CD4-positive, alpha-beta T cell (primary cell): Measurements from ENCODE around the gene MKX. TPM values are rescaled to one million over a fixed set of nuclear protein-coding genes. Genes with fewer than 3 reads are reported as not detected.

ENCODE experiments used
- ATAC-seq: fragments of 200-7000 bp; cut with Tn5 transposase; one replicate; pipeline ENCODE4 v1.10.0; 2022; ENCODE audit warnings: mild to moderate bottlenecking; ENCODE audit not compliant: poor library complexity
- CTCF ChIA-PET: fragments of 350-600 bp; sonication (Branson Sonifier 250); formaldehyde crosslinking; loops from one replicate; lab custom pipeline; 2021; ENCODE audit warnings: antibody characterized with exemption, inconsistent platforms; lab: Charles Lee
- POLR2A ChIA-PET: fragments of 350-600 bp; sonication (Branson Sonifier 250); formaldehyde crosslinking; loops from one replicate; lab custom pipeline; 2021; ENCODE audit warnings: antibody characterized with exemption, inconsistent platforms; lab: Charles Lee
- DNase-seq, 14 experiments: peaks; one replicate each; pipeline ENCODE4 v3.0.0-alpha.2; 2013 to 2020; ENCODE audit warnings: mixed read lengths in 2 of 14
- H3K27ac ChIP-seq, 2 donors: one replicate each; pipeline versions ENCODE4 v1.5.1 to v1.7.0; 2013; ENCODE audit warnings: low read length in 2 of 2, low read depth in 1 of 2, mild to moderate bottlenecking in 1 of 2
- H3K27me3 ChIP-seq, 2 experiments: 1 replicate in 1 of 2; 2 replicates in 1 of 2; pipeline versions ENCODE4 v1.6.1 to v1.7.0; 2013; ENCODE audit warnings: low read length in 2 of 2, control low read depth in 1 of 2, mild to moderate bottlenecking in 1 of 2, moderate library complexity in 1 of 2; ENCODE audit not compliant: insufficient read depth in 2 of 2, control insufficient read depth in 1 of 2
- H3K36me3 ChIP-seq: one replicate; pipeline ENCODE4 v1.6.1; 2013; ENCODE audit warnings: low read length, control low read depth; ENCODE audit not compliant: insufficient read depth
- H3K4me1 ChIP-seq: one replicate; pipeline ENCODE4 v1.6.1; 2013; ENCODE audit warnings: low read length, control low read depth; ENCODE audit not compliant: insufficient read depth
- H3K4me3 ChIP-seq: one replicate; pipeline ENCODE4 v1.5.1; 2013; ENCODE audit warnings: mild to moderate bottlenecking, low read length, moderate library complexity
- H3K9me3 ChIP-seq, 2 experiments: 1 replicate in 1 of 2; 2 replicates in 1 of 2; pipeline versions ENCODE4 v1.6.1 to v1.7.0; 2013; ENCODE audit warnings: low read length in 2 of 2, mild to moderate bottlenecking in 2 of 2, control low read depth in 1 of 2, moderate library complexity in 1 of 2; ENCODE audit not compliant: control insufficient read depth in 1 of 2, insufficient read depth in 1 of 2
- H3K27ac Mint-ChIP-seq: one replicate; pipeline ENCODE4 v1.8.0; 2020; ENCODE audit warnings: mixed read lengths
- H3K27me3 Mint-ChIP-seq: one replicate; pipeline ENCODE4 v1.8.0; 2021; ENCODE audit warnings: mixed read lengths
- H3K36me3 Mint-ChIP-seq: one replicate; pipeline ENCODE4 v1.8.0; 2021; ENCODE audit warnings: low read depth, mixed read lengths
- H3K4me1 Mint-ChIP-seq: one replicate; pipeline ENCODE4 v1.8.0; 2021; ENCODE audit warnings: low read depth, mixed read lengths
- H3K4me3 Mint-ChIP-seq: one replicate; pipeline ENCODE4 v1.8.0; 2020; ENCODE audit warnings: mild to moderate bottlenecking, mixed read lengths
- H3K9me3 Mint-ChIP-seq: one replicate; pipeline ENCODE4 v1.8.0; 2020; ENCODE audit warnings: mixed read lengths
- intact Hi-C, 2 experiments: fragments of 100-400 bp; cut with DNase I in 1 of 2; cut with micrococcal nuclease in 1 of 2; formaldehyde crosslinking; loops; one replicate each; pipeline versions ENCODE4 v1.15.1 to v1.9.0; 2023 to 2025; cut with DNase I, micrococcal nuclease
- total RNA-seq, 174 experiments: library from RNA in 2 of 174; stranded (reverse) in 2 of 174; gene quantifications; one replicate each; pipeline ENCODE4 v1.2.3 and lab custom pipeline; 2021 to 2026
- TF ChIP-seq, protein P1 (sequence below): fragments of 200-600 bp; IDR thresholded peaks from one replicate; pipeline ENCODE4 v1.8.0; 2022; ENCODE audit warnings: antibody characterized with exemption, mild to moderate bottlenecking

MKX gene
- total RNA-seq, 2 experiments from 2014 or later: not detected

GRCh38 chr10:27680691-27681605 is 64.7 kb downstream of the MKX start:
- TF ChIP-seq, protein P1, sequence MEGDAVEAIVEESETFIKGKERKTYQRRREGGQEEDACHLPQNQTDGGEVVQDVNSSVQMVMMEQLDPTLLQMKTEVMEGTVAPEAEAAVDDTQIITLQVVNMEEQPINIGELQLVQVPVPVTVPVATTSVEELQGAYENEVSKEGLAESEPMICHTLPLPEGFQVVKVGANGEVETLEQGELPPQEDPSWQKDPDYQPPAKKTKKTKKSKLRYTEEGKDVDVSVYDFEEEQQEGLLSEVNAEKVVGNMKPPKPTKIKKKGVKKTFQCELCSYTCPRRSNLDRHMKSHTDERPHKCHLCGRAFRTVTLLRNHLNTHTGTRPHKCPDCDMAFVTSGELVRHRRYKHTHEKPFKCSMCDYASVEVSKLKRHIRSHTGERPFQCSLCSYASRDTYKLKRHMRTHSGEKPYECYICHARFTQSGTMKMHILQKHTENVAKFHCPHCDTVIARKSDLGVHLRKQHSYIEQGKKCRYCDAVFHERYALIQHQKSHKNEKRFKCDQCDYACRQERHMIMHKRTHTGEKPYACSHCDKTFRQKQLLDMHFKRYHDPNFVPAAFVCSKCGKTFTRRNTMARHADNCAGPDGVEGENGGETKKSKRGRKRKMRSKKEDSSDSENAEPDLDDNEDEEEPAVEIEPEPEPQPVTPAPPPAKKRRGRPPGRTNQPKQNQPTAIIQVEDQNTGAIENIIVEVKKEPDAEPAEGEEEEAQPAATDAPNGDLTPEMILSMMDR: no peak
- H3K27ac ChIP-seq: no peak overlapping the region
- no peak overlapping the region for H3K4me3 Mint-ChIP-seq
- ChIA-PET CTCF (no interaction called here), POLR2A (no interaction called here)
- H3K36me3 Mint-ChIP-seq: no peaks in the 10 kb centered on the region
- ATAC-seq: no peak
- no peak for DNase-seq
- H3K9me3 Mint-ChIP-seq: no peaks in the 10 kb centered on the region
- H3K9me3 ChIP-seq: no peaks in the 10 kb centered on the region
- intact Hi-C loops: no loop called here
- no peaks in the 10 kb centered on the region for H3K27me3 ChIP-seq
- H3K4me3 ChIP-seq: no peak overlapping the region
- no peaks in the 10 kb centered on the region for H3K36me3 ChIP-seq
- no peaks in the 10 kb centered on the region for H3K4me1 Mint-ChIP-seq
- H3K27me3 Mint-ChIP-seq: peaks cover 10% of the 10 kb centered on the region
- no peak overlapping the region for H3K27ac Mint-ChIP-seq
- H3K4me1 ChIP-seq: no peaks in the 10 kb centered on the region

DNA sequence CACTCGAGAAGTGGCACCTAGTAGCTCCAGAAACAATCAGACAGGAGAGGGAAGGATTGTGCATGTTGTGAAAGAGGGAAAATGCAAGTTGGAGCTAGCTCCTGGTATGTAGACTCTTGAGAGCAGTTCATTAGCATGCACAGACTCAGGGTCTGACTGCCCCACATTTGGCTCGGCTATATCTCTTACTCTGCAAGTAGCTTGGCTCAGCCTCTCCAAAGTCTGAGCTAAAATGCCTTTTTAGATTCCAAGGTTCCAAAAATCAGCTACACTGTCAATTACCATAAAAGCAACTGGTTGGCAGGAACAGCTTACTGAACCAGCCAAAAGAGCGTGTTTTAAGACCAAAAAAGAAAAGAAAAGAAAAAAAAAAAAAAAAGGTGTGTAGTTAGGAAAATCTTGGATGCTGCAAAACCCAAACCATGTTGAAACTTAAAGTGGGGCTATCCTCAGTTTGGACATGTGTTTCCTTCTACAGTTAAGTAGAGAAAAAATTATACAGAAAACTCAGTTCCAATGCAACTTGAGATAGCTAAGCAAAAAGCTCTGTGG is 65.5 kb downstream of the MKX start:
- Mint-ChIP-seq H3K27ac (no peak overlapping the region), H3K9me3 (no peaks in the 10 kb centered on the region), H3K27me3 (peaks cover 10% of the 10 kb centered on the region), H3K4me3 (no peak overlapping the region), H3K4me1 (no peaks in the 10 kb centered on the region), H3K36me3 (no peaks in the 10 kb centered on the region)
- no peak for ATAC-seq
- Histone ChIP-seq H3K9me3 (no peaks in the 10 kb centered on the region), H3K27me3 (no peaks in the 10 kb centered on the region), H3K27ac (no peak overlapping the region), H3K4me1 (no peaks in the 10 kb centered on the region), H3K4me3 (no peak overlapping the region), H3K36me3 (no peaks in the 10 kb centered on the region)
- TF ChIP-seq, protein P1: no peak
- POLR2A ChIA-PET: no interaction called here
- DNase-seq: no peak
- CTCF ChIA-PET: no interaction called here
- intact Hi-C loops: no loop called here

DNA sequence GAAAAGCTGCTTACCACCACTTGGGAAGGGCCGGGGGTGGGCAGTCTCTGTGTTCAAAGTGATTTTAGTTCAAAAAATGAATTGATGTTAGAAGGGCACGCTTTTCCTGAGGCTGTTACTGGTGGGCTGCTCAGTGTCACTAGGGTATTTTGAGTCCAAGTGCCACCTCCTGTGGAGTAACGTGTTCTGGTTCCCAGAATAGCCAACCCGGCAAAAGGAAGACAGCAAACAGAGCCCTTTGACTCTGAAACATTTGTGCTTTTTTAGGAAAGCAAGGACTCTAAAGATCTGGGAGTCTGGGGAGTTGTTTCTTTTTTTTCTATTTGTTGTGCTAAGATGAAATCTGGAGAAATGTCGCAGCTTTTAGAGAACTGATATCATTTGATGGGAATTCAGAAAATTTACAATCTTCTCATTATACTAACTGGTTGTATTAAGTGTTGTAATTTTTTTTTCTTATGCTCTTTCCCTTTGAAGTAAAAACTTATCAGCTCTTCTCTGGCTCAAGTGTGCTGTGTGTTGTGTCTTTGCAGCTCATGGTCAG is 66.2 kb downstream of the MKX start:
- Mint-ChIP-seq H3K4me1 (no peaks in the 10 kb centered on the region), H3K27ac (no peak overlapping the region), H3K27me3 (peaks cover 10% of the 10 kb centered on the region), H3K36me3 (no peaks in the 10 kb centered on the region), H3K9me3 (no peaks in the 10 kb centered on the region), H3K4me3 (no peak overlapping the region)
- H3K36me3 ChIP-seq: no peaks in the 10 kb centered on the region
- no peak overlapping the region for H3K27ac ChIP-seq
- ChIA-PET CTCF (interaction anchor here (0.9 kb wide), 1 partner anchor 13 kb away, joined by 4 read pairs; no protein-coding TSS in a partner anchor), POLR2A (no interaction called here)
- intact Hi-C loops: no loop called here
- no peak for DNase-seq
- no peak overlapping the region for H3K4me3 ChIP-seq
- TF ChIP-seq, protein P1: no peak
- no peaks in the 10 kb centered on the region for H3K9me3 ChIP-seq
- no peaks in the 10 kb centered on the region for H3K4me1 ChIP-seq
- H3K27me3 ChIP-seq: no peaks in the 10 kb centered on the region
- ATAC-seq: no peak
